Right hindlimb (tissue), 1 donor: ENCODE data around the gene ZNF497.
A peak's percentile ranks its signal among the peaks of the same experiment; 100 is the strongest.
"Not testable (repeated sequence)": the region's sequence is repeated elsewhere in the genome, so short reads cannot be mapped to it uniquely, and the experiment has no call there.

Source experiments
- DNase-seq: peaks from one replicate; pipeline ENCODE4 v3.0.0-alpha.2; 2018

ZNF497 gene

DNA sequence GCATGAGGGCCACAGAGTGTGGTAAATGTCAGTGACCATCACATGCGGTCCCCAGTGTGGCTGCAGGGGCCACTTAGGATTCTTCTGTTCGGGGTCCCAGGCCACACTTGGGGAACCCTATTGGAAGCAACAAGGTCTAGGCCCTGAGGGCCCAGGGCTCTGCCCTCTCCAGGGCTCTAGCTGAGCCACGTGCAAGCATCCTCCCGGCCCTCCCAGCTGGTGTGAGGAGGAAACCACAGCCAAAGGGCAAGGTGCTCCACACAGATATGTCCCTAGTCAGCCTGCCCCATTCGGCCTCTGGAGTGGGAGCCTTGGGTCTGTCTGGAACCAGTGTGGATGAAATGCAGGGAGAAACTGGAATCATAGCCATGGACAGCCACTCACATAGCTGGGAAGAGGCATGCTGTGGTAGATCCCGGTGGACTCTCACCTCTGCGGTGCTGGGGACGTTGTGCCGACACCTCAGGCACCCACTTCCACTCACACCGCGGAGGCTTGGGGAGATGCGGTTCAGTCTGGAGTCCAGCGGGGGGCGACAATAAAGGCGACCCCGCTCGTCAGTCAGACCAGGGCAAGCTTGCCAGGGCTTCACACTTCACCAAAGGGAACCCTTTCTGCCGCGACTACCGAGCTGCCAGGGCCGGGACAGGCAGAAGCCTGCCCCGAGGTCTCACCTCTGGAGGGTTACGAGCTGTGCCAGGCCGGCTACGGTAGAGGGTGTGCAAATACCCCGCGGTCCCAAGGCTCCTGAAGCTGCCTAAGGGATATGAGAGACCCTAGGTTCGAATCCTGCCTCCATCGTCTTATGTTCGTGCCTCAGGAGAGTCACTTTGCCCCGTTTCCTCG lies 4.3 kb upstream of the ZNF497 start:
- no peak for DNase-seq

DNA sequence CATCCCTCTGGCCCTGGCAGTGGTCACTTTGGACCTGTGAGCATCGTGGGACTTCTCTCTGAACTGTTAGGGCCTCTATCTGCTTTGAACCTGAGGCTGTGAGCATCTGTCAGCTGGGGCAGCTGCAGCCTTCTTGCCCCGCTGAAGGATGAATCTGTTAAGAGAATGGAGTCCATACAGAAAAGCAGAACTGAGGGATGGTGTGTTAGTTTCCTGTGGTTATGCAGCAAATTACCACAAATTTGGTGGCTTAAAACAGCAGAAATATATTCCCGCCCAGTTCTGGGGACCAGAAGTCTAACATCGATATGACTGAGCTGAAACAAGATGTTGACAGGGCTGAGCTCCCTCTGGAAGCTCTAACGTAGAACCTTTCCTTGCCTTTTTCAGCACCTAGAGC lies 1.6 kb upstream of the ZNF497 start:
- no peak for DNase-seq

DNA sequence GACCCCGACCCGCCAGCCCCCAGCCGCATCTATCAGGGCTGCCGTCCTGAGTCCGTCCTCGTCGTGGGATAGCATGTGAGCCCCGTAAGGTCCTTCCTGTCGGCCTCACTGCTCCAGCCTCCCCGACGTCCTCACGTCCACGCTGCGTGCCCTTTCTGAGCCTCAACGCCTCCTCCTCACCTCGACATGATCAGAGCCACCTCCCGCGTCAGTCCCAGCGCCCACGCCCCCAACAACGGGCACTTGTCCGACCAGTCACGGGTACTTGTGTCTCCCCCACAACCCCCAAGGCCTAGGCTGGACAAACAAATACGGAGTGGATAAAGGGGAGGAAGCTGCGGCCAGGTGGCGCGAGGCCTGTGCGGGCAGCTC lies 665 bp downstream of the ZNF497 start:
- DNase-seq, result no peak

DNA sequence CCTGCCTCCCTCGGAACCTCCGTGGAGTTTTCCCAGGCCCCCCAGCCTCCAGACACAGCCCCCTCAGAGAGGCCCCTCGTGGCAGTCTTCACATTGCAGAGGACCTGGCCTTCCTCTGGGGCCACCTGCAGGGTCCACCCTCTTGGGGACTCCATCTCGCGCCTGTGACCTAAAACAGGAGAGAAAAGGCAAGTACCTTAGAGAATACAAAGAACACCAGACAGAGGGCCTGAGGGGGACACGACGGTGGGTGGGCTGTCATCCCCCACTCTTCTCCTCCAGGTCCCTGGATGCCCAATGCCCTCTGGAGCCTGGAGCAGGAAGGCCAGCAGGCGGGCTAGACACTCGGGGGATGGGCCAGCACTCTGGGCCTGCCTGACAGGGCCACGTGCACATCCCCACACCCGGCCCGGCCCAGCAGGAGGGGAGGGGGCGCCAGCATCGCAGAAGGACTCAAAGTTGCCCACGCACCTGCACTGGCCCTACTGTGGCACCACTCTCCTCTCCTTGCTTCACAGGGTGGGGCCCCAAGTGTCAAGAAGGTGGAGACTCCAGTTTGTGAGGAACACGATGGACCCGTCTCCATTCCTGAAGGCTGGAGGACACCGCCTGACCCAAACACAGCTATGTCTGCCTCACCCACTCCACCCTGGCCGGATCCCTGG lies 4.9 kb downstream of the ZNF497 start:
- DNase-seq, result no peak

DNA sequence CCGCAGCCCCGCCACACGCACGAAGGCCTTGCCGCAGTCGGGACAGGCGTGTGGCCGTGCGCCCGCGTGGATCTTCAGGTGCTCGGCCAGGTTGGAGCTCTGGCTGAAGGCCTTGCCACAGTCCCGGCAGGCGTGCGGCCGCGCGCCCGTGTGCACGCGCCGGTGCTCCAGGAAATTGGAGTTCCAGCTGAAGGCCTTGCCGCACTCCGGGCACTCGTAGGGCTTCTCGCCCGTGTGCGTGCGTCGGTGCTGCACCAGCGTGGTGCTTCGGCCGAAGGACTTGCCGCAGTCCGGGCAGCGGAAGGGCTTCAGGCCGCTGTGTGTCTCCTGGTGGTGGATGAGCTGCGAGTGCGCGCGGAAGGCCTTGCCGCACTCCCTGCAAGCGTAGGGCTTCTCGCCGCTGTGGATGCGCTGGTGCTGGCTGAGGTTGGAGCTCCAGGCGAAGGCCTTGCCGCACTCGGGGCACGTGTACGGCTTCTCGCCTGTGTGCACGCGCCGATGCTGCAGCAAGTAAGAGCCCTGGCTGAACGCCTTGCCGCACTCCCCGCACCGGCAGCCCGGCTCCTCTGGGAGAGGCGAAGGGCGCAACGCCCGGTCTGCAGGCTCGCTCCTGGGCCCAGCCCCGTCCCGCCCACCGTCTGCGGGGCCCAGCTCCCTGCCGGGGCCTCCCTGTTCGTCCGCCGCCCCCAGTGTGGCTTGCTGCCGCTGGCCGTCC lies 5.6 kb downstream of the ZNF497 start:
- DNase-seq, result peak; percentile 56

DNA sequence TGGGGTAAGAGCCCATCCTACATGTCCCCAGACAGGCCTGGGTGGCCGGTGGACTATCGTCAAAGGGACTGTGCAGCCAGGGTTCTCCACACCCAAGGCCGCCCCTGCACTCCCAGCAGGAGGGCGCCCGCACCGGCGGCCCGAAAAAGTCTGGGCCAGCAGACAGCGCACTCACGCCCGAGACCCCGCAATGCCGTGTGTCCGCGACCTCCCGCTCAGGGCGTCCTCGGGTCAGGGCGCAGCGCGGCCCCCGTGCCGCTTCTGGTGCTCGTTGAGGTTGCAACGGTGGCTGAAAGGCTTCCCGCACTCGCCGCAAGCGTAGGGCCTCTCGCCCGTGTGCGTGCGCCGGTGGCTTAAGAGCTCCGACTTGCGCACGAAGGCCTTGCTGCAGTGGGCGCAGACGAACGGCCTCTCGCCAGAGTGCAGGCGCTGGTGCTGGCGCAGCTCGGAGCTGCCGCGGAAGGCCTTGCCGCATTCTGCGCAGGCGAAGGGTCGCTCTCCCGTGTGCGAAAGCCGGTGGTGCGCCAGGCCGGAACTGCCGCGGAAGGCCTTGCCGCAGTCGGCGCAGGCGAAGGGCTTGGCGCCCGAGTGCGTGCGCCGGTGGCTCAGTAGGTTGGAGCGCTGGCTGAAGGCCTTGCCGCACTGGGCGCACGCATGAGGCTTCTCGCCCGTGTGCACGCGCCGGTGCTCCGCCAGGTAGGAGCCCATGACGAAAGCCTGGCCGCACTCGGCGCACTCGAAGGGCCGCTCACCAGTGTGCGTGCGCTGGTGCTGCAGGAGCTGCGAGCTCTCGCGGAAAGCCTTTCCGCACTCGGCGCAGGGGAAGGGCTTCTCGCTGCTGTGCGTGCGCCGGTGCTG lies 6.4 kb downstream of the ZNF497 start:
- DNase-seq, result peak; percentile 39

DNA sequence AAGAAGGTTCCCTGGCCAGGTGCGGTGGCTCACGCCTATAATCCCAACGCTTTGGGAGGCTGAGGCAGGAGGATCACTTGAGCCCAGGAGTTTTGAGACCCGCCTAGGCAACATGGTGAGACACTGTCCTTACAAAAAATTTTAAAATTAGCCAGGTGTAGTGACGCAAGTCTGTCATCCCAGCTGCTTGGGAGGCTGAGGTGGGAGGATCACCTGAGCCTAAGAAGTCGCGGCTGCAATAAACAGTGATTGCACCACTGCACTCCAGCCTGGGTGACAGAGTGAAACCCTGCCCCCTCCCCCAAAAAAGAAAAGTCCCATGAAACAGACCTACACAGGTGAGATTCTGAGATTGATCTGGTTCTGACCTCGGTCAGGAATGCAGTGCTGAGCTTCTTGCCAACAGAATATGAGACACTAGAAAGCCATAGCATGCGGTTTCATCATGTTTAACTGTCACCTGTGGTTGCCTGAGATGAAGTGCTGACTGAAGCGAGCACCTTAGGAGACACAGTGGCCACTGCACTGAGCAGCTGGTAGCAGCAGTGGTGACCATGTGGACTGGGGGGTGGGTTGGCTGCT lies 7.2 kb downstream of the ZNF497 start:
- DNase-seq, result no peak

DNA sequence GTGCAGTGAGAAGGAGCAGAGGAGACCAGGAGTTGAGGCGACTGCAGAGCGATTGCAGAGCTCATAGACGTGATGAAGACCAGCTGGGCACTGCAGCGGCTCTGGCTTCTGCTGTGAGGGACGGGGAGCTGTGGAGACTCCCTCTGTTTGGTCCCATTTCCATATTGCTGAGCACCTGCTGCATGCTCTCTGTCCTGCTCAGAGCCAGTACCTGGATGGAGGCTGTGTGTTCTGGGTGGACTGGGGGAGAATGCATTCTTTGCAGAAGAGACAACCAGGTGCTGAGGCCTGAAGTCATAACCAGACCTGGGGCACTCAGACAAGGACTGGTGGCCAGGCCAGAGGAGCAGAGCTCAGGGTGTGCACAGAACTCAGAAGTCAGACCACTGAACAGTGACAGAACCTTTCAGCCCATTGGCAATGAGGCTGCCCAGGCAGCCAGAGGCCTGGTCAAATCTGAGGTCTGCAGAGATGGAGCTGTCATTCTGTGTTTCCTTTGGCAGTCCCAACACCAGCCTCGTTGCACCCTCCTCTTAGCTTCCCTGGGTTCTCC lies 8.0 kb downstream of the ZNF497 start:
- DNase-seq, result no peak

DNA sequence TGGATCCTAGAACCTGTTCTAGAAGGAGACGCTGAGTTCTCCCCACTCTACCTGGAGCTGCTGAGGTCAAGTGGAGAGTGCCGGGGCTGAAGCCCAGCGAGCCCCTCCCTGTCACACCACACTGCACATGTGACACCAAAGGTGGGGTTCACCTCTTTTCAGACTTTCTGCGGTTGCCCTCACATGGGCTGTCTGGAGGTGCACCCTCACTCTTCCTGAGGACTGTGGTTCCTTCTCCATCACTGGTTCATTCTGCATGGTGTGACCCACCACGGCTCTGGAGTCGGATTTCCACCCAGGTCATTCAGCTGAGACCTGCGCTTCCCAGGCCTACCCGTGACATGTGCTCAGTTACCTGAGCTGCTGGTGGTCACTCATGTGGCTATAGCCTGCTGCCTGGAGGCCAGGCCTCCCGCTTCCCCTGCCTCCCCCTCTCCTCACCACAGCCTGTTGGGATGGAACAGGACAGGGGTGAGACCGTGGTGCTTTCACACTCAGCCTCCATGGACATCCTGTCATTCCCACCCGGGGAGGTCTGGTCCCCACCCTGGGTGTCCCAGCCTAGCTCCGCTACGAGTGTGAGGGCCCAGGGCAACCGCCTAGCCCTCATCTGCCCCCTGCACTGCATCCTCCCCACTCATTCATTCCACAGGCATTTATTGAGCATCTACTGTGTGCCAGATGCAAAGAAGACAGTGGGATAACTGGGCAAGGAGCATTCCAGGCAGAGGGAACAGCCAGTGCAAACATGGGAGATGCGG lies 8.7 kb downstream of the ZNF497 start:
- DNase-seq, result no peak

DNA sequence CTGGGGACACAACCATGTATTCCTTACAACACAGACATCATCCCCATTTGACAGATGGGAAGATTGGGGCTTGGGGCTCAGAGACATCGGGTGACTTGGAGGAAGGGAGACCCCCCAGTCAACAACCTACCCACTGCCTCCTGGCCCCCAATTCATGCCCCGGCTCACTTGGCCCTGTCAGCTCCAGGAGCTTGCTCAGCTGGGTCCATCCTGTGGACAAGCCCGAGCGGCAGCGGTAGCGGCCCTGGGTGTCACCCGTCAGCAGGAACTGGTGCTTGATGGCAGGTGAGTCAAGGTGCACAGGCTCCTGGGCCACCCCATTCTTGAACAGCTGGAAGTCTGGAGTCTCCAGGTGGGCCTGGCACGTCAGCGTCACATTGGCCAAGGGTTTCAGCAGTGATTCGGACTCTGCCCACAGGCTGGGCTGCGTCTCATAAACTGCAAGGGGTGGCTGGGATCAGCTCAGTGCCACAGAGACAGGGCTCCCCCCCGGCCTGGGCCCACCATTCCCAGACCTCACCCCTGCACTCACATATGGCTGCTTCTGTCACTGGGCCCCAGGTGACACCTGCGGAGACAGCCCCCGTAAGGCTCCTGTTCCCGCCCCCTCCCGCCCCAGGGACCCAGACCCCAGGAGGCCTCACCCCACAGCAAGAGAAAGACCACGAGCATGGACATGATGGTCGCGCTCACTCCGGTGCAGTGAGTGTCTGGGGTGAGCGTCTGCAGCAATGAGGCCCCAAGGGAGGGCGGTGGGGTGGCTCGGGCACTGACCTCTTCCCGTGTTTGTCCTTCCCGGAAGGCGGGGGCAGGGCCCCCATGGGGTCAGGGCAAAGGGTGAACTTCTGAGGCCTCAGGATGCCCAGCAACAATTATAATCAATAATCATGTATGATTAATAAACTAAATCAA lies 9.5 kb downstream of the ZNF497 start, which contains the start of gene A1BG:
A1BG (minus strand) TSS at position 733 of the 912 bp plus-strand sequence; CDS start at position 678, 55 bp downstream.
- no peak for DNase-seq

DNA sequence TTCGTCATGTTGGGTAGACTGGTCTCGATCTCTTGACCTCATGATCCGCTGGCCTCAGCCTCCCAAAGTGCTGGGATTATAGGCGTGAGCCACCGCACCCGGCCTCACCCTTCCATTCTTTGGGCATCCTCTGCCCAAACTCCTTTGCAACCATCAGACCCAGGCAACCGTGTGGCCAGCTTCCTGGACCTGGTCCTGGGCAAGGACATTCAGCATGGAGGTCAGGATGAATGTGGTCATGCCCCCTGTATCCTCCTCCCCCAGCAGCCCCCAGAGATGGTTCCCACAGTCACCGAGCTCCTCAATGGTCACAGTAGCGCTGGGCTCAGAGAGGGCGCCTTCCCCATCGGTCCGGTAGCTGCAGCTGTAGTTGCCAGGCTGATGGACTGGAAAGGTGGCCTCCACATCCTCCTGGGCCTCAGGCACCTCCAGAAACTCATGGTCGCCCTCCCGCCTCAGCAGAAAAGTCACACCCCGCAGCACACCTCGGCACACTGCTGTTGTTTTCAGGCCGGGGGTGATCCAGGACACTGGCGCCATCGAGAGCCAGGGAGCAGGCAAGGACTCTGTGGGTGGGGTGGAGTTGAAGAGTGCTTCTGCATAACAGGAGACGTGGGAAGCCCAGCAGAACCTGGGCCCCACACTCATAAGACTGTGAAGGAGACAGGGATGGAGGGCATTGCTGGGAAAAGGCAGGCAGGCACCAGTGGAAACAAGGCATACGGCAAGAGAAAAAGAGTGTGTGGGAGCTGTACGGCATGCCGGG lies 10.4 kb downstream of the ZNF497 start:
- no peak for DNase-seq

DNA sequence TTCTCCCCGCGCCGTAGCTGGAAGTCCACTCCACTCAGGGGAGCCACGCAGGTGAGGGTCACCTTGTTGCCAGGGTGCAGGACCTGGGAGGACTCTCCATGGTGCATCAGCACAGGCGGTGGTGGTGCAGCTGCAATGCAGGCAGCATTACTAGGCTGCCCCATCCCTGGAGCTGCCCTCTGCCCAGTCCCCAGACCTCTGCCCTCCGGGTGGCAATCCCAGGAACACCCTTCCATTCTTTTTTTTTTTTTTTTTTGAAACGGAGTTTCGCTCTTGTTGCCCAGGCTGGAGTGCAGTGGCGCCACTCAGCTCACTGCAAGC lies 11.0 kb downstream of the ZNF497 start:
- no peak for DNase-seq

DNA sequence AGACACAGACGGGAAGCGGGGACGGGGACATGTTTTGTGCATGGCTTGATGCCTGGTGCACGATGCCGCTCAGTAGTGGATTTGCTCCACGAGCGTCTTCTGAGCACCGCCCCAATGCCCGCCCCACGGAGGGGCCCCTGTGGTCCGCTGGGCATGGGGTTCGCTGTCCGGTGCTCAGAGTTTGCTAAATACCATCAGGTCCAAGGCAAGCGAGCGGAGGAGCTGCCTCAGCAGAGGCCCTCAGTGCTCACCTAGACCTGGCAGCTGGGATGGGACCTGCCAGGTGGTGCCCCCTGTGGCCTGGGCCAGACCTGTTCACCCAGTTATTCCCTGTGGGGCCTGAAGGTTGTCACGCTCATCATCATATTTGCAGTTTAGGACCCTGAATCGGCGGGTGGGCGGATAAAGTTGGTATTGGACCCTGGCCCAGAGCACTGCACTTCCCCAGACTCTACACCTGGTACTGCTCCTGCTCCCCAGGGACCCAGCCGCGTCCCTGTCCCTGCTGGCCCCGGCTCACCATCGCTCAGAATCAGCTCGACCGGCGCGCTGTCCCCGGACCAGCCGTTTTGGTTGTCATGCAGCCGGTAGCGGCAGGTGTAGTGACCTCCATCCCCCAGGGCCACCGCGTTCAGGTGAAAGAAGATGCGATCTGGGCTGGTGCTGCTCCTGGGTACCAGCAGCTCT lies 11.5 kb downstream of the ZNF497 start:
- no peak for DNase-seq

DNA sequence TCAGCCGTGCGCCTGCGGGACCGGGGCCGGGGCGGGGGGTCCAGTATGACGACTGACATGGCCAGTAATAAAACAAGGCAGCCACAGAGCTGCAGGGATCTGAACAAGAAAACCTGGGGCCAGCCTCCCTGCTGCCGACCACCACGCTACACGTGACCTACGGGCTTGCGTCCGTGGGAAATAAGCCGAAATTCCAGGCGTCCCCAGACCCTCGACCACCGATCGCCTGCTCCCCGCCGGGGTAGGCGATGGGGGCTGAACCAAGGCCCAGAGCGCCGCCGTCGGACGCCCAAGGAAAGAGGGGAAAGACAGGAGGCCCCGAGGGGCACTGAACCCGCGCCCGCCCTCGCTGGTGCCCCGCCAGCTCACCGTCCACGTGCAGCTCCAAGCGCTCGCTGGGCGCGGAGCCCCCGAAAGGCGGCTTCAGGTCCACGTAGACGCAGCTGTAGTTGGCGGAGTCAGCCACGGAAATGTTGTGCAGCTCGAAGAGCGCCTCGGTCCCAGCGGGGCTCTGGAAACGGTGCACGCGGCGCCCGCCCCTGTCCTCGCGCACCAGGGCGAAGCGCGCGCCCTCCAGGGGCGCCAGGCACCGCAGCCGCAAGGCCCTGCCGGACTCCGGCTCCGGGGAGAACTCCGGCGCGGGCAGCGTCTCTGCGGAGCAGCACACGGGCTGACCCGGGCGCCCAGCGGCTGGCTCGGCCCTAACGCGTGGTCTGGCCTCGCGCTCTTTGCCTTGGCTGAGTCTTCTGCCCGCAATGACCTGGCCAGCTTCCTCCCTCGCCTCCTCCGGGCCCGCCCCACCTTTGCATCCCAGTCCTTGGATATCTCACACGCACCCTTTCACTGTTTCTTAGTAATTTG lies 12.3 kb downstream of the ZNF497 start:
- DNase-seq, result peak; percentile 33

DNA sequence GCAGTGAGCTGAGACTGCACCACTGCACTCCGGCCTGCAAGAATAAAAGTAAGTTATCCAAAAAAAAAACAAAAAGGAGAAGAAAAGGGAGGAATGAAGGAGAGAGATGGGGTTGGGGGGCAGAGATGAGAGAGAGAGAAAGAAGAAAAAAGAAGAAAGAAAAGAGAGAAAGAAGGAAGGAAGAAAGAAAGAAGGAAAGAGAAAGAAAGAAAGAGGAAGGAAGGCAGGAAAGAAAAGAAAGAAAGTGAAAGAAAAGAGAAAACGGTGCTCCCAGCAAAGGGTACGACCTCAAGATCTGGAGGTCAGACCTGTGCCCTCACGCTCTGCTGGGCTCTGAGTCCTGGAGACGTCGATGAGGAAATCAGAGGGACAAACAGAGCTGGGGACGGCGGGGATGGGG lies 13.0 kb downstream of the ZNF497 start:
- DNase-seq, result no peak

DNA sequence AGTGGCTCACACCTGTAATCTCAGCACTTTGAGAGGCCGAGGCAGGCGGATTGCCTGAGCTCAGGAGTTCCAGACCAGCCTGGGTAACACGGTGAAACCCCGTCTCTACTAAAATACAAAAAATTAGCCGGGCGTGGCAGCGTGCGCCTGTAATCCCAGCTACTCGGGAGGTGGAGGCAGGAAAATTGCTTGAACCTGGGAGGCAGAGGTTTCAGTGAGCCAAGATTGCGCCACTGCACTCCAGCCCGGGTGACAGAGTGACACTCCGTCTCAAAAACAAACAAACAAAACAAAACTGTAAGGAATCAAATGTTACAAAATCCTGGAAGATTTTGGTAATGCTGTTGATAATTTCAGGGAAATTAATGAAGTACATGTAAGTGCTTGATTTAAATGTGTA lies 14.5 kb downstream of the ZNF497 start:
- not testable (repeated sequence) for DNase-seq

DNA sequence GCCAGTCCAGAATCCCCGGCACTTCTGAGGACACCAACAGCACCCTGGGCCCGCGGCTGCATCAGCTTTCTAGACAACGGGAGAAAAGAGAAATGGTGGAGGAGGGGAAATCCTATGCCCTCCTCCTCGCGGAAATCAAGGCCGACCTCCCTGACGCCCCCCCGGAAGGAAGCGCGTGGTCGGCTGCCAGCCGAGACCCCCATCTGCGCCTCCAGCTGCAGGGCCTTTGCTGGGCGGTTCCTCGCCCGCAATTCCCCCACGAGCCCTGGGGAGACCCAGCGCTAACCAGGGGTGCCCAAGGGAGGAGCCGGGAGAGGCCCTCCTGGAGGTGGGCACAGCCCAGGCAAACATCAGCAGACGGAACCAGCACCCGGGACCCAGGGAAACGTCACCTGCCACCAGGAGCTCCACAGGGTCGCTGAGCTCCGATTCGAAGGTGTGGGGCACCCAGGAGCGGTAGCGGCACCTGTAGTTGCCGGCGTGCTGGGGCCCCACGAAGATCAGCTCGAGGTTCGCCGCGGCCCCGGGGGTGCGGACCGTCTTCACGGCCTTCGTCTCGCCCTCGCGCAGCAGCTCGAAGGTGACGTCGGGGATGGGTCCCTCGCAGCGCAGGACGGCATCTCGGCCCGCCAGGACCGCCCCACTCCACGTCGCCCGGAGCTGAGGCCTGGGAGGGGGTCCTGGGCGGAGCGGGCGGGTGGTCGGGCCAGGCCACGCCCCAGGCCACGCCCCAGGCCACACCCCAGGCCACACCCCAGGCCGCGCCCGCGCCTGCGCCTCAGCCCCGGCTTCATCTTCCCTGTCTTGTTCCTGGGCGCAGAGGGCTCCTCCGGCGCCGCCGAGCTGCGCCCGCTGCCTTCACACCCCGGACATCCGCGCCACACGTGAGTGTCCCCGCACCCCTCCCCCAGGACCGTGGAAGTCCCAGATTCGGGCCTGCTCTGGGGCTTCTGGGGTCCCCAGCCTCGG lies 15.3 kb downstream of the ZNF497 start:
- peak; percentile 64 for DNase-seq
